ENCODE data around the gene AKAP13.
A peak's percentile ranks its signal among the peaks of the same experiment; 100 is the strongest.
"Not testable (repeated sequence)": the region's sequence is repeated elsewhere in the genome, so short reads cannot be mapped to it uniquely, and the experiment has no call there.

The AKAP13 gene

GRCh38 chr15:85348048-85348766 lies 32.2 kb upstream of the AKAP13 start:
- not testable (repeated sequence) for H3K4me3 ChIP-seq (ENCODE audit: low read length); DNase-seq (ENCODE audit: low read depth)

- H3K4me3 ChIP-seq (ENCODE audit: low read length) = not testable (repeated sequence)
- DNase-seq (ENCODE audit: low read depth) = peak; percentile 44
Observed at GRCh38 chr15:85349062-85349461, 31.3 kb upstream of the AKAP13 start.

- no peak for DNase-seq (ENCODE audit: low read depth)
- no peak for TF ChIP-seq CTCF (conservative IDR thresholded peaks at IDR 0.05; ENCODE audit: low read length)
- H3K4me3 ChIP-seq (ENCODE audit: low read length) = no peak overlapping the region
Observed at GRCh38 chr15:85350395-85350794, 30.0 kb upstream of the AKAP13 start.

GRCh38 chr15:85351501-85351900 lies 28.9 kb upstream of the AKAP13 start:
- not testable (repeated sequence) for DNase-seq (ENCODE audit: low read depth); H3K4me3 ChIP-seq (ENCODE audit: low read length)

GRCh38 chr15:85351965-85352364 lies 28.4 kb upstream of the AKAP13 start:
- no peak overlapping the region for H3K4me3 ChIP-seq (ENCODE audit: low read length)
- DNase-seq (ENCODE audit: low read depth) = no peak
- TF ChIP-seq CTCF (conservative IDR thresholded peaks at IDR 0.05; ENCODE audit: low read length) = no peak

GRCh38 chr15:85353516-85353915 lies 26.9 kb upstream of the AKAP13 start:
- DNase-seq (ENCODE audit: low read depth) = no peak
- no peak for TF ChIP-seq CTCF (conservative IDR thresholded peaks at IDR 0.05; ENCODE audit: low read length)
- H3K4me3 ChIP-seq (ENCODE audit: low read length) = no peak overlapping the region

- no peak for TF ChIP-seq CTCF (conservative IDR thresholded peaks at IDR 0.05; ENCODE audit: low read length)
- H3K4me3 ChIP-seq (ENCODE audit: low read length) = no peak overlapping the region
- peak; percentile 69 for DNase-seq (ENCODE audit: low read depth)
Observed at GRCh38 chr15:85354461-85354860, 25.9 kb upstream of the AKAP13 start.

- DNase-seq (ENCODE audit: low read depth) = no peak
- no peak overlapping the region for H3K4me3 ChIP-seq (ENCODE audit: low read length)
- no peak for TF ChIP-seq CTCF (conservative IDR thresholded peaks at IDR 0.05; ENCODE audit: low read length)
Observed at GRCh38 chr15:85354948-85355347, 25.5 kb upstream of the AKAP13 start.

- no peak overlapping the region for H3K4me3 ChIP-seq (ENCODE audit: low read length)
- no peak for TF ChIP-seq CTCF (conservative IDR thresholded peaks at IDR 0.05; ENCODE audit: low read length)
- no peak for DNase-seq (ENCODE audit: low read depth)
Observed at GRCh38 chr15:85356276-85356675, 24.1 kb upstream of the AKAP13 start.

Data from AG10803 (cell line).